ENCODE measurements around the gene HMCN2. TPM values are rescaled to one million over a fixed set of nuclear protein-coding genes. Genes with fewer than 3 reads are reported as not detected.

Gene HMCN2
- polyA plus RNA-seq, 1 of the 3 experiments (the other 2 are of a cell fraction): 0.15 TPM

GRCh38 chr9:130411566-130411915, 146.0 kb downstream of the HMCN2 start:
- Histone ChIP-seq H3K27ac (ENCODE audit: low read depth in 2 of 2, low read length in 1 of 2) (no peak overlapping the region), H3K4me3 (ENCODE audit: low read depth in 2 of 2, low read length in 1 of 2) (no peak overlapping the region), H3K79me2 (ENCODE audit: insufficient read depth) (no peaks in the 10 kb centered on the region), H3F3A (replicated peaks; ENCODE audit: insufficient read depth) (no peaks in the 10 kb centered on the region), H4K20me1 (ENCODE audit: insufficient read depth) (no peaks in the 10 kb centered on the region), H3K27me3 (ENCODE audit: insufficient read depth) (0 out of 2 replicates have a peak, but pooled peaks cover 4% of the 10 kb centered on the region), H3K4me1 (ENCODE audit: control insufficient read depth in 1 of 2, insufficient read depth in 2 of 2, low read depth in 1 of 2, low read length in 1 of 2) (peaks cover 0 to 5% of the 10 kb centered on the region in 2 experiments; a peak in 1 of 4 replicates), H3K9me3 (no peaks in the 10 kb centered on the region), H3K36me3 (replicated peaks in 1 of 2; ENCODE audit: control insufficient read depth in 1 of 2, insufficient read depth in 2 of 2, low read length in 1 of 2) (no peaks in the 10 kb centered on the region), H2AFZ (ENCODE audit: low read depth) (no peak overlapping the region), H3K4me2 (no peak overlapping the region), H3K9ac (no peak overlapping the region), H3K9me2 (no peaks in the 10 kb centered on the region)
- DNase-seq: no peak
- TF ChIP-seq, protein P1, sequence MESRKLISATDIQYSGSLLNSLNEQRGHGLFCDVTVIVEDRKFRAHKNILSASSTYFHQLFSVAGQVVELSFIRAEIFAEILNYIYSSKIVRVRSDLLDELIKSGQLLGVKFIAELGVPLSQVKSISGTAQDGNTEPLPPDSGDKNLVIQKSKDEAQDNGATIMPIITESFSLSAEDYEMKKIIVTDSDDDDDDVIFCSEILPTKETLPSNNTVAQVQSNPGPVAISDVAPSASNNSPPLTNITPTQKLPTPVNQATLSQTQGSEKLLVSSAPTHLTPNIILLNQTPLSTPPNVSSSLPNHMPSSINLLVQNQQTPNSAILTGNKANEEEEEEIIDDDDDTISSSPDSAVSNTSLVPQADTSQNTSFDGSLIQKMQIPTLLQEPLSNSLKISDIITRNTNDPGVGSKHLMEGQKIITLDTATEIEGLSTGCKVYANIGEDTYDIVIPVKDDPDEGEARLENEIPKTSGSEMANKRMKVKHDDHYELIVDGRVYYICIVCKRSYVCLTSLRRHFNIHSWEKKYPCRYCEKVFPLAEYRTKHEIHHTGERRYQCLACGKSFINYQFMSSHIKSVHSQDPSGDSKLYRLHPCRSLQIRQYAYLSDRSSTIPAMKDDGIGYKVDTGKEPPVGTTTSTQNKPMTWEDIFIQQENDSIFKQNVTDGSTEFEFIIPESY (IDR thresholded peaks at IDR 0.05; ENCODE audit: borderline replicate concordance, low read depth): no peak
- CTCF ChIA-PET: no interaction called here
- POLR2A ChIA-PET: no interaction called here
- WGBS (ENCODE audit: low lambda C conversion rate): 97% methylated on average over 3 of the region's 3 CpGs

GRCh38 chr9:130414081-130414731, 148.6 kb downstream of the HMCN2 start:
- Histone ChIP-seq H3K4me2 (no peak overlapping the region), H3K4me3 (ENCODE audit: low read depth in 2 of 2, low read length in 1 of 2) (no peak overlapping the region), H2AFZ (ENCODE audit: low read depth) (no peak overlapping the region), H3K9me3 (no peaks in the 10 kb centered on the region), H3K9ac (no peak overlapping the region), H3K27ac (ENCODE audit: low read depth in 2 of 2, low read length in 1 of 2) (no peak overlapping the region), H3K27me3 (ENCODE audit: insufficient read depth) (0 out of 2 replicates have a peak, but pooled peaks cover 4% of the 10 kb centered on the region), H3K36me3 (replicated peaks in 1 of 2; ENCODE audit: control insufficient read depth in 1 of 2, insufficient read depth in 2 of 2, low read length in 1 of 2) (no peaks in the 10 kb centered on the region), H3K79me2 (ENCODE audit: insufficient read depth) (no peaks in the 10 kb centered on the region), H4K20me1 (ENCODE audit: insufficient read depth) (no peaks in the 10 kb centered on the region), H3K9me2 (no peaks in the 10 kb centered on the region), H3K4me1 (ENCODE audit: control insufficient read depth in 1 of 2, insufficient read depth in 2 of 2, low read depth in 1 of 2, low read length in 1 of 2) (peaks cover 0 to 12% of the 10 kb centered on the region in 2 experiments; a peak in 1 of 4 replicates), H3F3A (replicated peaks; ENCODE audit: insufficient read depth) (no peaks in the 10 kb centered on the region)
- DNase-seq: no peak
- POLR2A ChIA-PET: no interaction called here
- 88% methylated on average over 12 of the region's 12 CpGs for WGBS (ENCODE audit: low lambda C conversion rate)
- TF ChIP-seq EZH2phosphoT487 (IDR thresholded peaks at IDR 0.05; ENCODE audit: borderline replicate concordance, low read depth): no peak
- TF ChIP-seq SMC3 (IDR thresholded peaks at IDR 0.05; ENCODE audit: low read depth, low read length): no peak
- no peak for TF ChIP-seq MAX (IDR thresholded peaks at IDR 0.05; ENCODE audit: low read depth)
- no peak for TF ChIP-seq RAD21 (IDR thresholded peaks at IDR 0.05; ENCODE audit: low read length)
- no peak for TF ChIP-seq IRF3 (IDR thresholded peaks at IDR 0.05; ENCODE audit: low read depth, low read length)
- no peak for TF ChIP-seq RXRA (IDR thresholded peaks at IDR 0.05; ENCODE audit: borderline replicate concordance, low read depth)
- no peak for TF ChIP-seq TAF1 (IDR thresholded peaks at IDR 0.05; ENCODE audit: borderline replicate concordance, low read depth, low read length)
- CTCF ChIA-PET: no interaction called here
